K562 (cell line): ENCODE measurements around the gene DBNDD1. TPM values are rescaled to one million over a fixed set of nuclear protein-coding genes. Genes with fewer than 3 reads are reported as not detected.
A peak's percentile ranks its signal among the peaks of the same experiment; 100 is the strongest.

Source experiments
- MAFF ChIP-seq: IDR thresholded peaks from 2 replicates; pipeline ENCODE4 v1.6.1; 2012; ENCODE audit warnings: low read length, improper control_type of control experiment
- NELFE ChIP-seq: IDR thresholded peaks from 2 replicates; pipeline ENCODE4 v1.6.1; 2011; ENCODE audit warnings: mild to moderate bottlenecking; ENCODE audit not compliant: insufficient read depth, insufficient read length
- RBM39 ChIP-seq: fragments of 200-400 bp; formaldehyde crosslinking; optimal IDR thresholded peaks from 2 replicates; pipeline ENCODE3; 2018; ENCODE audit warnings: low read depth, low read length
- ZNF431 ChIP-seq: sonication (generic); formaldehyde crosslinking; IDR thresholded peaks from 2 replicates; pipeline ENCODE4 v1.8.0; 2022; ENCODE audit warnings: mild to moderate bottlenecking, missing genetic modification reagents
- ZSCAN29 ChIP-seq: fragments of 450-650 bp; IDR thresholded peaks from 2 replicates; pipeline ENCODE4 v1.6.1; 2017
- polyA plus RNA-seq, 8 experiments: library from polyadenylated mRNA; depleted of rRNA in 4 of 8; stranded (reverse) in 5 of 8; unstranded in 3 of 8; fragments of >200 nt; fragmentation: Nextera tagmentation in 2 of 8; fragmentation: Illumina TruSeq in 1 of 8; extraction: Ambion mirVana in 2 of 8; extraction: Trizol in 1 of 8; gene quantifications; 2 replicates each; pipeline versions ENCODE4 v1.2.1 to v1.2.3, GENCODE V29; 2011 to 2014; ENCODE audit warnings: inconsistent platforms in 1 of 8, missing spikeins in 1 of 8
- total RNA-seq, 7 experiments: library from RNA; depleted of rRNA in 6 of 7; stranded (reverse); fragments of >200 nt in 6 of 7; fragmentation: Illumina TruSeq in 2 of 7; extraction: Trizol in 2 of 7; gene quantifications; 2 replicates each; pipeline versions ENCODE4 v1.2.1 to v1.2.3, GENCODE V29; 2011 to 2021; ENCODE audit warnings: low replicate concordance in 1 of 7
- TF ChIP-seq, protein P1 (sequence below), 2 experiments: fragments of 450-650 bp in 1 of 2; sonication (generic) in 1 of 2; formaldehyde crosslinking in 1 of 2; IDR thresholded peaks; 2 replicates each; pipeline versions ENCODE4 v1.7.1 to v1.9.0; 2016 to 2022; ENCODE audit warnings: inconsistent platforms in 1 of 2, mild to moderate bottlenecking in 1 of 2, missing genetic modification reagents in 1 of 2
- TF ChIP-seq, protein P2 (sequence below): fragments of 450-650 bp; IDR thresholded peaks from 2 replicates; pipeline ENCODE4 v1.6.1; 2017; ENCODE audit warnings: antibody characterized with exemption, mild to moderate bottlenecking

The DBNDD1 gene
- total and polyA plus RNA-seq, 9 of the 15 experiments (the other 6 are each of a cell fraction or from before 2014, with no cell fraction given): 0.55 to 13.0 (median 5.8) TPM

DNA sequence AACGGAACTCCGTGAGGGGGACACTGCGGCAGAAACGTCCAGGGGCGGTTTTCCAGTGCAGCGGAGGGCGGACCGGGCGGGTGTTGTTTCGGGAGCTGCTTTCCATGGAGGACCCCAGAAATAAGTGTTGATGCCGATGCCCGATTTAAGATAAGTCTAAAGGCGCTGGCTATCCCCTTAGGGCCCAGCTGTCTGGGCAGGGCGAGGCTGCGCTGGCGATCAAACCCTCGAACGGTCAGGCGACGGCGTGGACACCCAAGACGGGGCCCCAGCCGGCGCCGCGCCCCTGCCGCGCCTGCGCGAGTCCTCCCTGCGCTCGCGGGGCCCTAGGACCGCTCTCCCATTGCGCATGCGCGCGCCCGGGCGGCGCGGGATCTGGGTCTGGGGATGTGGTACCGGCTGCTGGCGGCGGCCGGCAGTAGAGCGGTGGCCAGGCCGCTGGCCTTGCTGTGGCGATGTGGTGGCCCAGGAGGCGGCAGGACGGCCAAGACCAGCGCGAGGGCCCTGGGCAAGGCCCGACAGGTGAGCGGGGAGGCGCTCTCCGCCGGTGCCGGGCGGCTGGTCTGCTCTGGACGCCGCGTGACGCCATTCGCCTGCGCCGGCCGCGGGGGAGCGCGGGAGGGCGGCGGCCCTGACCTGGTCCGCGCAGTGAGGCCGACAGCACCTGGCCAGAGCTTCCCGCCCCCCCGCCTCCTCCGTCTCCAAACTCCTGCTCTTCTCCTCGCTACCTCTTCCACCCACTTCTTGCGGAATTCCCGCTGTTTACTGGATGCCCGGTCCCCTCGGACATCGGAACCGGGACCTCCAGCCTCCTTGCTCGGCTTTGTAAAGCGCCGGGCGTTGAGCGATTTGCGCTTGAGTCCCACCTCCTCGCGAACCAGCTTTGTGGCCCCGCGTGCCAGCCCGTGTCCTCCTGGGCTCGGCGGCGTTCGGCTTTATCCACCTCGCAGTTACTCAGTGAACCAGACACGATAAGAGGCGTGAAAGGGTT is 46.7 kb downstream of the DBNDD1 start (continued):
- TF ChIP-seq, protein P1, sequence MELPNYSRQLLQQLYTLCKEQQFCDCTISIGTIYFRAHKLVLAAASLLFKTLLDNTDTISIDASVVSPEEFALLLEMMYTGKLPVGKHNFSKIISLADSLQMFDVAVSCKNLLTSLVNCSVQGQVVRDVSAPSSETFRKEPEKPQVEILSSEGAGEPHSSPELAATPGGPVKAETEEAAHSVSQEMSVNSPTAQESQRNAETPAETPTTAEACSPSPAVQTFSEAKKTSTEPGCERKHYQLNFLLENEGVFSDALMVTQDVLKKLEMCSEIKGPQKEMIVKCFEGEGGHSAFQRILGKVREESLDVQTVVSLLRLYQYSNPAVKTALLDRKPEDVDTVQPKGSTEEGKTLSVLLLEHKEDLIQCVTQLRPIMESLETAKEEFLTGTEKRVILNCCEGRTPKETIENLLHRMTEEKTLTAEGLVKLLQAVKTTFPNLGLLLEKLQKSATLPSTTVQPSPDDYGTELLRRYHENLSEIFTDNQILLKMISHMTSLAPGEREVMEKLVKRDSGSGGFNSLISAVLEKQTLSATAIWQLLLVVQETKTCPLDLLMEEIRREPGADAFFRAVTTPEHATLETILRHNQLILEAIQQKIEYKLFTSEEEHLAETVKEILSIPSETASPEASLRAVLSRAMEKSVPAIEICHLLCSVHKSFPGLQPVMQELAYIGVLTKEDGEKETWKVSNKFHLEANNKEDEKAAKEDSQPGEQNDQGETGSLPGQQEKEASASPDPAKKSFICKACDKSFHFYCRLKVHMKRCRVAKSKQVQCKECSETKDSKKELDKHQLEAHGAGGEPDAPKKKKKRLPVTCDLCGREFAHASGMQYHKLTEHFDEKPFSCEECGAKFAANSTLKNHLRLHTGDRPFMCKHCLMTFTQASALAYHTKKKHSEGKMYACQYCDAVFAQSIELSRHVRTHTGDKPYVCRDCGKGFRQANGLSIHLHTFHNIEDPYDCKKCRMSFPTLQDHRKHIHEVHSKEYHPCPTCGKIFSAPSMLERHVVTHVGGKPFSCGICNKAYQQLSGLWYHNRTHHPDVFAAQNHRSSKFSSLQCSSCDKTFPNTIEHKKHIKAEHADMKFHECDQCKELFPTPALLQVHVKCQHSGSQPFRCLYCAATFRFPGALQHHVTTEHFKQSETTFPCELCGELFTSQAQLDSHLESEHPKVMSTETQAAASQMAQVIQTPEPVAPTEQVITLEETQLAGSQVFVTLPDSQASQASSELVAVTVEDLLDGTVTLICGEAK (IDR thresholded peaks at IDR 0.05): peak; percentile 47; the same call in 1 of the 2 replicates
- TF ChIP-seq, protein P1 (CRISPR knock-in tag; IDR thresholded peaks at IDR 0.05): no peak
- TF ChIP-seq ZSCAN29 (no peak), ZNF431 (CRISPR knock-in tag) (0 out of 2 replicates have a peak, but pooled peaks have one; percentile 52), NELFE (peak; percentile 42), MAFF (no peak), RBM39 (no peak)
- TF ChIP-seq, protein P2, sequence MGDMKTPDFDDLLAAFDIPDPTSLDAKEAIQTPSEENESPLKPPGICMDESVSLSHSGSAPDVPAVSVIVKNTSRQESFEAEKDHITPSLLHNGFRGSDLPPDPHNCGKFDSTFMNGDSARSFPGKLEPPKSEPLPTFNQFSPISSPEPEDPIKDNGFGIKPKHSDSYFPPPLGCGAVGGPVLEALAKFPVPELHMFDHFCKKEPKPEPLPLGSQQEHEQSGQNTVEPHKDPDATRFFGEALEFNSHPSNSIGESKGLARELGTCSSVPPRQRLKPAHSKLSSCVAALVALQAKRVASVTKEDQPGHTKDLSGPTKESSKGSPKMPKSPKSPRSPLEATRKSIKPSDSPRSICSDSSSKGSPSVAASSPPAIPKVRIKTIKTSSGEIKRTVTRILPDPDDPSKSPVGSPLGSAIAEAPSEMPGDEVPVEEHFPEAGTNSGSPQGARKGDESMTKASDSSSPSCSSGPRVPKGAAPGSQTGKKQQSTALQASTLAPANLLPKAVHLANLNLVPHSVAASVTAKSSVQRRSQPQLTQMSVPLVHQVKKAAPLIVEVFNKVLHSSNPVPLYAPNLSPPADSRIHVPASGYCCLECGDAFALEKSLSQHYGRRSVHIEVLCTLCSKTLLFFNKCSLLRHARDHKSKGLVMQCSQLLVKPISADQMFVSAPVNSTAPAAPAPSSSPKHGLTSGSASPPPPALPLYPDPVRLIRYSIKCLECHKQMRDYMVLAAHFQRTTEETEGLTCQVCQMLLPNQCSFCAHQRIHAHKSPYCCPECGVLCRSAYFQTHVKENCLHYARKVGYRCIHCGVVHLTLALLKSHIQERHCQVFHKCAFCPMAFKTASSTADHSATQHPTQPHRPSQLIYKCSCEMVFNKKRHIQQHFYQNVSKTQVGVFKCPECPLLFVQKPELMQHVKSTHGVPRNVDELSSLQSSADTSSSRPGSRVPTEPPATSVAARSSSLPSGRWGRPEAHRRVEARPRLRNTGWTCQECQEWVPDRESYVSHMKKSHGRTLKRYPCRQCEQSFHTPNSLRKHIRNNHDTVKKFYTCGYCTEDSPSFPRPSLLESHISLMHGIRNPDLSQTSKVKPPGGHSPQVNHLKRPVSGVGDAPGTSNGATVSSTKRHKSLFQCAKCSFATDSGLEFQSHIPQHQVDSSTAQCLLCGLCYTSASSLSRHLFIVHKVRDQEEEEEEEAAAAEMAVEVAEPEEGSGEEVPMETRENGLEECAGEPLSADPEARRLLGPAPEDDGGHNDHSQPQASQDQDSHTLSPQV: peak; percentile 15
